T-helper 1 cell (primary cell): ENCODE data around the gene EBF4.

Experiments
- DNase-seq, 5 donors: peaks; one replicate each; pipeline ENCODE4 v3.0.0-alpha.2; 2012 to 2020

The EBF4 gene

GRCh38 chr20:2701671-2702081 is 9.1 kb downstream of the EBF4 start:
- DNase-seq, result no peak

GRCh38 chr20:2703716-2704475 is 11.3 kb downstream of the EBF4 start:
- DNase-seq, result no peak

GRCh38 chr20:2705931-2706645 is 13.5 kb downstream of the EBF4 start:
- DNase-seq, result no peak

GRCh38 chr20:2706688-2707352 is 14.2 kb downstream of the EBF4 start:
- peak in 1 of 5 donors; percentile 49 for DNase-seq

GRCh38 chr20:2707353-2708072 is 14.9 kb downstream of the EBF4 start:
- no peak for DNase-seq

- DNase-seq, result no peak
Observed at GRCh38 chr20:2708073-2708415, 15.5 kb downstream of the EBF4 start.

GRCh38 chr20:2708665-2709064 is 16.1 kb downstream of the EBF4 start:
- DNase-seq, result no peak

GRCh38 chr20:2709205-2709981 is 16.8 kb downstream of the EBF4 start:
- DNase-seq, result no peak

- no peak for DNase-seq
Observed at GRCh38 chr20:2713285-2713684, 20.7 kb downstream of the EBF4 start.

GRCh38 chr20:2729251-2729713 is 36.7 kb downstream of the EBF4 start:
- DNase-seq, result peak in 1 of 5 donors; percentile 53

GRCh38 chr20:2729791-2730190 is 37.2 kb downstream of the EBF4 start:
- no peak for DNase-seq

- DNase-seq, result no peak
Observed at GRCh38 chr20:2734899-2735298, 42.3 kb downstream of the EBF4 start.

GRCh38 chr20:2736441-2736840 is 43.9 kb downstream of the EBF4 start:
- DNase-seq, result no peak

- no peak for DNase-seq
Observed at GRCh38 chr20:2738331-2739041, 45.9 kb downstream of the EBF4 start.

GRCh38 chr20:2739042-2739398 is 46.4 kb downstream of the EBF4 start:
- DNase-seq, result no peak

- DNase-seq, result no peak
Observed at GRCh38 chr20:2740702-2741101, 48.1 kb downstream of the EBF4 start.

- DNase-seq, result peak in 2 of 5 donors; percentile 36 to 58
Observed at GRCh38 chr20:2741463-2741862, 48.9 kb downstream of the EBF4 start.

- DNase-seq, result no peak
Observed at GRCh38 chr20:2741881-2742280, 49.3 kb downstream of the EBF4 start.

GRCh38 chr20:2742431-2742830 is 49.9 kb downstream of the EBF4 start:
- no peak for DNase-seq

GRCh38 chr20:2742934-2743559 is 50.5 kb downstream of the EBF4 start:
- peak; percentile 32 to 69 (median 61) for DNase-seq
